ENCODE measurements around the gene TRIM65. TPM values are rescaled to one million over a fixed set of nuclear protein-coding genes. Genes with fewer than 3 reads are reported as not detected.

TRIM65 gene
- total and polyA plus RNA-seq, 2 of the 13 experiments (the other 11 are each of a cell fraction or from before 2014, with no cell fraction given), result 10.3 to 22.4 TPM

GRCh38 chr17:75922173-75922961 is 25.6 kb upstream of the TRIM65 start (continued):
- TF ChIP-seq, protein P1, sequence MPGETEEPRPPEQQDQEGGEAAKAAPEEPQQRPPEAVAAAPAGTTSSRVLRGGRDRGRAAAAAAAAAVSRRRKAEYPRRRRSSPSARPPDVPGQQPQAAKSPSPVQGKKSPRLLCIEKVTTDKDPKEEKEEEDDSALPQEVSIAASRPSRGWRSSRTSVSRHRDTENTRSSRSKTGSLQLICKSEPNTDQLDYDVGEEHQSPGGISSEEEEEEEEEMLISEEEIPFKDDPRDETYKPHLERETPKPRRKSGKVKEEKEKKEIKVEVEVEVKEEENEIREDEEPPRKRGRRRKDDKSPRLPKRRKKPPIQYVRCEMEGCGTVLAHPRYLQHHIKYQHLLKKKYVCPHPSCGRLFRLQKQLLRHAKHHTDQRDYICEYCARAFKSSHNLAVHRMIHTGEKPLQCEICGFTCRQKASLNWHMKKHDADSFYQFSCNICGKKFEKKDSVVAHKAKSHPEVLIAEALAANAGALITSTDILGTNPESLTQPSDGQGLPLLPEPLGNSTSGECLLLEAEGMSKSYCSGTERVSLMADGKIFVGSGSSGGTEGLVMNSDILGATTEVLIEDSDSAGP (CRISPR knock-in tag; IDR thresholded peaks at IDR 0.05; ENCODE audit: borderline replicate concordance), result 0 out of 2 replicates have a peak, but pooled peaks have one; percentile 4
- peak; percentile 55; the same call in 1 of the 2 replicates for TF ChIP-seq NCOR1 (IDR thresholded peaks at IDR 0.05; ENCODE audit: borderline replicate concordance, low read length)
- TF ChIP-seq ZBTB46 (CRISPR knock-in tag; IDR thresholded peaks at IDR 0.05; ENCODE audit: borderline replicate concordance), result no peak
- TF ChIP-seq ZBTB38 (CRISPR knock-in tag; IDR thresholded peaks at IDR 0.05), result peak; percentile 57; the same call in 1 of the 2 replicates
- TF ChIP-seq ZNF468 (CRISPR knock-in tag; IDR thresholded peaks at IDR 0.05), result no peak
- no peak for TF ChIP-seq MAZ (IDR thresholded peaks at IDR 0.05; ENCODE audit: borderline replicate concordance, low read depth, low read length)
- no peak for TF ChIP-seq MAZ (CRISPR knock-in tag; IDR thresholded peaks at IDR 0.05; ENCODE audit: low read depth)
- TF ChIP-seq ZNF432 (CRISPR knock-in tag; IDR thresholded peaks at IDR 0.05; ENCODE audit: borderline replicate concordance), result no peak
- no peak for TF ChIP-seq NFE2 (CRISPR knock-in tag; IDR thresholded peaks at IDR 0.05)
- no peak for TF ChIP-seq UBTF (CRISPR knock-in tag; IDR thresholded peaks at IDR 0.05)
- TF ChIP-seq, protein P2, sequence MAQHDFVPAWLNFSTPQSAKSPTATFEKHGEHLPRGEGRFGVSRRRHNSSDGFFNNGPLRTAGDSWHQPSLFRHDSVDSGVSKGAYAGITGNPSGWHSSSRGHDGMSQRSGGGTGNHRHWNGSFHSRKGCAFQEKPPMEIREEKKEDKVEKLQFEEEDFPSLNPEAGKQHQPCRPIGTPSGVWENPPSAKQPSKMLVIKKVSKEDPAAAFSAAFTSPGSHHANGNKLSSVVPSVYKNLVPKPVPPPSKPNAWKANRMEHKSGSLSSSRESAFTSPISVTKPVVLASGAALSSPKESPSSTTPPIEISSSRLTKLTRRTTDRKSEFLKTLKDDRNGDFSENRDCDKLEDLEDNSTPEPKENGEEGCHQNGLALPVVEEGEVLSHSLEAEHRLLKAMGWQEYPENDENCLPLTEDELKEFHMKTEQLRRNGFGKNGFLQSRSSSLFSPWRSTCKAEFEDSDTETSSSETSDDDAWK (CRISPR knock-in tag; IDR thresholded peaks at IDR 0.05), result no peak
- no peak for TF ChIP-seq JUN (CRISPR knock-in tag; IDR thresholded peaks at IDR 0.05)
- TF ChIP-seq NFAT5 (CRISPR knock-in tag; IDR thresholded peaks at IDR 0.05), result no peak
- no peak for TF ChIP-seq ZSCAN29 (CRISPR knock-in tag; conservative IDR thresholded peaks at IDR 0.05)
- TF ChIP-seq LCORL (IDR thresholded peaks at IDR 0.05), result no peak
- peak; percentile 3; the same call in 1 of the 2 replicates for TF ChIP-seq LCORL (CRISPR knock-in tag; IDR thresholded peaks at IDR 0.05)

All from HepG2 (cell line).